Measurements from ENCODE around the gene TEX51.

TEX51 gene

GRCh38 chr2:126915903-126916302 is 17.2 kb downstream of the TEX51 start:
- DNase-seq = no peak

DNA sequence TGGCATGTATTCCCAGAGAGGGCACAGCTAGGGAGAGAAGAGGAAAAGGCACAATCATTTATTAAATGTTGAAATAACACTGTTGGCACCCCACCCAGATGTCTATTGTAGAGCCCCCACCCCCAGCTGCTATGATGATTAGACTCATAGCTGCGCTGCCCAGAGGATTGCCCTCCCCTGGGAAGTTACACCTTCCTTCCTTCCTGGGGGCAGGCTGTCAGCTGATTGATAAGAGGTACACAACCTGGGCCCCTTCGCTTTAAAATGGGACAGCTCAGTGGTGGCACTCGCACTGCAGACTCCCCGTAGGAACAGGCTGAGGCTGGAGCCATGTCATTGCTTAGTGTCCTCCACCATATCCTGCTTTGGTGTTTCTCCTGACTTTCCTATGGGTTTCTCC is 18.1 kb downstream of the TEX51 start:
- no peak for DNase-seq

GRCh38 chr2:126921066-126921465 is 22.4 kb downstream of the TEX51 start:
- no peak for DNase-seq

GRCh38 chr2:126930970-126931590 is 32.4 kb downstream of the TEX51 start:
- no peak for DNase-seq

DNA sequence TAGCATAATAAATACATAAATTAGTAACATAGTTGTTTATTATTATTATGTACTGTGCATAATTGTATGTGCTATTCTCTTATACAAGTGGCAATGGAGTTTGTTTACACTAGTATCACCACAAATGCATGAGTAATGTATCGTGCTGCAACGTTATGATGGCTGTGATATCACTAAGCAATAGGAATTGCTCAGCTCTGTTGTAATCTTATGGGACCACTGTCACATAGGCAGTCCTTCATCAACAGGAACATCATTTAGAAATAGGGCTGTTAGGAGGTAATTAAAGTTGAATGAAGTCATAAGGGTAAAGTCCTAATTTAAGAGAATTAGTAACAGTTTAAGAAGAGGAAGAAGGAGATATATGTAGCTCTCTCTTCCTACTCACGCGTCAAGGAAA is 33.8 kb downstream of the TEX51 start:
- DNase-seq = no peak

GRCh38 chr2:126932966-126933710 is 34.4 kb downstream of the TEX51 start:
- DNase-seq = no peak

DNA sequence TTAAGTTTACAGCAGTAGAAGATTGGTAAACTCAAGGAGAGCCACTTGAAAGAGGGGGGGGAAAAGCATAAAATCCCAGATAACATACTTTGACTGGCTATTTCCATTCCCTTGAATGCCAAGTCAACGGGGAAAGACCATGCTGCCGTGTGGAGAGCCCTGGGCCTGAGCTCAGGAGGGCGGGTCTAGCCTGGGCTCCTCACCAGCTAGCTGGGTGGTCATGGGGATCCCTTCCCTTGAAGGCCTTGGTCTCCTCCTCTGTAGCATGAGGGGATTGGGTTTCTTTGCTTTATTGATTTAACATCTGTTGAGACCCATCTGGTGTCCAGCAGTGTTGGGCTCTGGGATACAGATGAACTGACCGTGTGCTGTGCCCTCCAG is 35.0 kb downstream of the TEX51 start:
- no peak for DNase-seq

DNA sequence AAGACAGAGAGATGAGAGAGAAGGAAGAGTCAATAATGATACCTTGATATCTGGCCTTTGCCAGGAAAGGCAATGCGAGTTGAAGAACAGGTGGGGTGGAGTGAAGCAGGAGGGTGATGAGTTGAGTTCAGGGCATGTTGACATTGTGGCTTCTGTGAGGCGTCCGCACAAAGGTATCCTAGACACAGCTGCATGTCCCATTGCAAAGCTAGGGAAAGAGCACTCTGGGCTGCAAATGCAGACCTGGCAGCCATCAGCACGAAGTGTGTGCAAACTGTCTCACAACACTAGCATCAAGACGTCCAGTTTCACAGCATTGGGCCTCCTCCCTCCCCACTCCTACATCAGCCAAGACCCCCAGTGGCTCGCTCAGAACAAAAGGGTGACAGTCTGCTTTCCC is 36.1 kb downstream of the TEX51 start:
- no peak for DNase-seq

GRCh38 chr2:126935774-126936173 is 37.1 kb downstream of the TEX51 start:
- DNase-seq = no peak

DNA sequence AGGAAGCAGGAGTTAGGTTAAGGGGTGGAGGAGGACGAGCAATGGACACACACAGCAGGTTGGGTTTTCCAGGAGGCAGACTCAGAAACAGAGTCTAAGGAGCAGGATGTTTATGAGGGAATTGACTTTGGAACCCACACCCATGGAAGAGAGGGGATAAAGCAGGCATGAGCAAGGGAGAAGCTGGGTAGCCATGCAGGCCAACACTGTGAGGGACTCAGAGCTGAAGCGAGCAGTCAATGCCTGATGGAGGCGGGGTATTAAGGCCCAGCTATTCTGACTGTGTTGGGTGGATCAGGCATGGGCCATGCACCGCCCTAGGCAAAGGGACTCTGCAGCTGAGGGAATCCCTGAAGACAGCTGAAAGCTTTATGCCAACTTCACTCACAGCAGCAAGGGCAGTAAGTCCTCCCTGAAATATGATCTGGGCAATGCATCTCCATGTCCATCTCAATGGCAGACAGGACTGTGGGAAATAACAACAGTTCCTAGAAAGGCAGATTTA is 37.6 kb downstream of the TEX51 start:
- DNase-seq = no peak

GRCh38 chr2:126940331-126940730 is 41.6 kb downstream of the TEX51 start:
- no peak for DNase-seq

- no peak for DNase-seq
Observed at GRCh38 chr2:126942427-126943203, 43.9 kb downstream of the TEX51 start.

DNA sequence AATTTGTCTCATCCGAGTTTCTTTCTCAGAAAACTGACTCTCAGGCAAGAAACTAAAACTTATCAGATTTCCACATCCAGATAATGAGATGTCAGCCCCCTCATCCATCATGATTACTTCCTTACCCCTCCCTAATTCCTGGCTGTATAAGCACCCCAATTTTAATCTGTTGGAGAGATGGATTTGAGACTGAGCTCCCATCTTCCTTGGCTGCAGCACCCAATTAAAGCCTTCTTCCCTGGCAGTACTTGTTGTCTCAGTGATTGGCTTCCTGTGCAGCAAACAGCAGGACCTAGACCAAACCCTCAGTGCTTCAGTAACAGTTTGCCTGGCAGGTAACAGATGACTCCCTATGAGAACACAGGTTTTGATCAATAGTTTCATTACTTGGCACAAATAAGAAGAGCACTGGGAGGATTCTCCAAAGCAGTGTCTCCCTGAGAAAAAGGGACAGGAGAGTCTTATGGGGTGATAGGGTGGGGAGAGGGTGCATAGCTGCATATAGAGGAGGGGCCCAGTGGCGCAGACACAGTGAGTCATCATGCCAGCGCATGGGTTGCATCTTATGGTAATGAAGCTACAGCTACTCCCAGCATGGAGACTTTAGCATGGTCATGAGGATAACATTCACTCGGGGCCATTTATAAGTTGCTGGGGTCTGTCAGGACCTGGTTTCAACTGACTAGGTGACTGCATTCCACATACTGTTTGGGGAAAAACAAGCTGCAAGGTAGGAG is 45.1 kb downstream of the TEX51 start:
- no peak for DNase-seq

- DNase-seq = no peak
Observed at GRCh38 chr2:126945118-126945517, 46.4 kb downstream of the TEX51 start.

DNA sequence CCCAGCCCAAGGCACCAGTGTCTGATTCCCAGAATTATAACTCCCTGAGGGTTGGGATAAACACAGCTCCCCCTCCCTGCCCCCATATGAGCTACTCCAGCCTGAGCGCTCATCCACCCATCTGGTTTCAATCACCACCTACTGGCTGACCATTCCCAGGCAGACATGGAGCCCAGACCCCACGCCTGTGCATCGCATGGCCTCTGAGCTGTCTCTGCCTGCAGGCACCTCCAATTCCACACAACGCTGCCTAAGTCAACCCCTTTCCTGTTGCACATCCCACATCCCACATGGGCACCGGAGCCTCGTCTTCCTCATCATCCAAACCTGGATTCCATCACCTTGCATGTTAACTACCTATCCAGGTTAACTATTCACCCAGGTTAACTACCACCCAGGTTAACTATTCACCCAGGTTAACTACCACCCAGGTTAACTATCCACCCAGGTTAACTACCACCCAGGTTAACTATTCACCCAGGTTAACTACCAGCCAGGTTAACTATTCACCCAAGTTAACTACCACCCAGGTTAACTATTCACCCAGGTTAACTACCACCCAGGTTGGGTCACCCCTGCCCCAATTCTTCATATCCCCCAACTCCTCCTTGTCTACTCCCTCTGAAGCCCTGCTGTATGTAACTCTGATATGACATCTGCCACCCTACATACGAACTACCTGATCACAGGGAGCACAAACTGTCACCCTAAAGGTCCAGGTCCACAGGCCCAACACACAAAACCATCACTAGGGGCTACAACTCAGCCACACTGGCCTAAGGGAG is 47.8 kb downstream of the TEX51 start:
- DNase-seq = no peak

- no peak for DNase-seq
Observed at GRCh38 chr2:126947103-126947429, 48.4 kb downstream of the TEX51 start.

- no peak for DNase-seq
Observed at GRCh38 chr2:126949775-126950174, 51.1 kb downstream of the TEX51 start.

GRCh38 chr2:126950504-126950903 is 51.8 kb downstream of the TEX51 start:
- no peak for DNase-seq
